Nephron (organoid): ENCODE results near the gene SMG6.
A peak's percentile ranks its signal among the peaks of the same experiment; 100 is the strongest.

Source experiments
- H3K27ac Mint-ChIP-seq, 3 experiments: 2 replicates each; pipeline ENCODE4 v1.8.0; 2020; ENCODE audit warnings: mixed read lengths in 3 of 3, mild to moderate bottlenecking in 2 of 3, moderate library complexity in 1 of 3
- H3K27me3 Mint-ChIP-seq: 2 replicates; pipeline ENCODE4 v1.8.0; 2021; ENCODE audit warnings: low read depth, mild to moderate bottlenecking, moderate library complexity, mixed read lengths
- H3K36me3 Mint-ChIP-seq: 2 replicates; pipeline ENCODE4 v1.8.0; 2020; ENCODE audit warnings: low read depth, mixed read lengths
- H3K4me1 Mint-ChIP-seq: 2 replicates; pipeline ENCODE4 v1.8.0; 2020; ENCODE audit warnings: mixed read lengths
- H3K4me3 Mint-ChIP-seq, 3 experiments: 2 replicates each; pipeline ENCODE4 v1.8.0; 2020; ENCODE audit warnings: mild to moderate bottlenecking in 3 of 3, mixed read lengths in 3 of 3, moderate library complexity in 2 of 3
- H3K9me3 Mint-ChIP-seq: 2 replicates; pipeline ENCODE4 v1.8.0; 2020; ENCODE audit warnings: mixed read lengths
- CTCF ChIP-seq, 3 experiments: fragments of 200-600 bp; sonication (generic); IDR thresholded peaks; one replicate each; pipeline ENCODE4 v1.5.0; 2021; ENCODE audit warnings: antibody characterized with exemption in 3 of 3; ENCODE audit not compliant: unreplicated experiment in 3 of 3

The SMG6 gene

GRCh38 chr17:2157675-2158395, 145.8 kb downstream of the SMG6 start:
- no peaks in the 10 kb centered on the region for H3K27me3 Mint-ChIP-seq
- no peaks in the 10 kb centered on the region for H3K9me3 Mint-ChIP-seq
- TF ChIP-seq CTCF (IDR thresholded peaks at IDR 0.05; ENCODE audit: unreplicated experiment in 3 of 3), result no peak
- H3K4me1 Mint-ChIP-seq, result peaks cover 33% of the 10 kb centered on the region
- H3K27ac Mint-ChIP-seq, result peak overlapping the region; percentile 82 to 98 (median 95)
- H3K36me3 Mint-ChIP-seq, result peaks cover 54% of the 10 kb centered on the region
- no peak overlapping the region for H3K4me3 Mint-ChIP-seq

- no peak overlapping the region for H3K4me3 Mint-ChIP-seq
- no peaks in the 10 kb centered on the region for H3K27me3 Mint-ChIP-seq
- peak overlapping the region; percentile 82 to 98 (median 95) for H3K27ac Mint-ChIP-seq
- peaks cover 40% of the 10 kb centered on the region for H3K4me1 Mint-ChIP-seq
- H3K9me3 Mint-ChIP-seq, result no peaks in the 10 kb centered on the region
- no peak for TF ChIP-seq CTCF (IDR thresholded peaks at IDR 0.05; ENCODE audit: unreplicated experiment in 3 of 3)
- H3K36me3 Mint-ChIP-seq, result peaks cover 59% of the 10 kb centered on the region
These were observed 146.5 kb downstream of the SMG6 start for GRCh38 chr17:2157081-2157480.

- Mint-ChIP-seq H3K9me3 (no peaks in the 10 kb centered on the region), H3K4me1 (peaks cover 44% of the 10 kb centered on the region), H3K4me3 (no peak overlapping the region), H3K27ac (peak overlapping the region; percentile 82 to 98 (median 95)), H3K27me3 (no peaks in the 10 kb centered on the region), H3K36me3 (peaks cover 61% of the 10 kb centered on the region)
- no peak for TF ChIP-seq CTCF (IDR thresholded peaks at IDR 0.05; ENCODE audit: unreplicated experiment in 3 of 3)
These were observed 146.9 kb downstream of the SMG6 start for GRCh38 chr17:2156666-2157065.

GRCh38 chr17:2155573-2155972, 148.0 kb downstream of the SMG6 start:
- TF ChIP-seq CTCF (IDR thresholded peaks at IDR 0.05; ENCODE audit: unreplicated experiment in 3 of 3), result no peak
- Mint-ChIP-seq H3K27ac (peak overlapping the region; percentile 58 to 83 (median 74)), H3K4me3 (no peak overlapping the region), H3K27me3 (no peaks in the 10 kb centered on the region), H3K4me1 (peaks cover 55% of the 10 kb centered on the region), H3K36me3 (peaks cover 66% of the 10 kb centered on the region), H3K9me3 (no peaks in the 10 kb centered on the region)

GRCh38 chr17:2151358-2152033, 152.1 kb downstream of the SMG6 start:
- Mint-ChIP-seq H3K9me3 (no peaks in the 10 kb centered on the region), H3K4me1 (peaks cover 30% of the 10 kb centered on the region), H3K36me3 (peaks cover 60% of the 10 kb centered on the region), H3K4me3 (no peak overlapping the region), H3K27me3 (no peaks in the 10 kb centered on the region), H3K27ac (peak overlapping the region; percentile 87 to 95 (median 94))
- TF ChIP-seq CTCF (IDR thresholded peaks at IDR 0.05; ENCODE audit: unreplicated experiment in 3 of 3), result no peak
